ENCODE measurements around the gene ASB6.

The ASB6 gene

DNA sequence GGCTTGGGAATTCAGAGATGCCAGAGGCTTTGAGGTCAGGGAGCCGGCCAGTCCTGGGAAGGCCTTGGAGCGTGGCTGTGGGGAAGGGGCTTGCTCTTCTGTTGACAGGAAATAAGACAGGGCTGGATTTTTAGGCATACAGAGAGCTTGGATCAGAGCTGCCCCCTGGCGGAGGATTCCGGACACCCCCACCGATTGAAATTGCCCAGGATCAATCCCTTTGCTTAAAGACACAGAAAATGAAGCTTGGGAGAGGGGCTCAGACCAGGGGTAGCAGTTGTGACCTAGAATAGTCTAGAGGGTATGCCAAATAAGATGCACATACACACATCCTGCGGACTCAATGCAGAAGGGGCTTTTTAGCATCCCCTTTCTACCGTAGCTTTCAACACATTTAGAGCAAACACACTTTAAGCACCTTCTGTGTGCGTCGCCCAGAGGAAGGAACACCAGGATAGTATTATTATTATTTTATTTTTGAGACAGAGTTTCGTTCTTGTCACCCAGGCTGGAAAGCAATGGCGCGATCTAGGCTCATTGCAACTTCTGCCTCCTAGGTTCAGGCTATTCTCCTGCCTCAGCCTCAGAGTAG lies 17.7 kb downstream of the ASB6 start:
- no peak for DNase-seq

DNA sequence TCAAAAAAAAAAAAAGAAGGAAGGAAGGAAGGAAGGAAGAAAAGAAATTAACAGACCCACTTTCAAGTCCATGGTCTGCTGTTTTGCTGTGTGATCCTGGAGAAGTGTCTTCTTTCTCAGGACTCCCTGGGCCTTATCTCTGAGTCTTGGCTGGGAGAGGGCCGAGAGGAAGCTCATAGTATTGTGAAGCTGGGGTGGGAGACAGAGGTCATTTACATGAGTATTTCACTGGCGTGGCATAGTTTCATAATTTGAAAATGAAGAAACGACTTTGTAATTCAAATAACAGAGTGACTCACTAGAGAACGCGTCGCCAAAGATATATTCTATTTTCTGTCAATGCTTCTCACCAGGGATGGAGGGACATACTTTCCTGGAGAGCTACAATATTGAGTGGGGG lies 18.6 kb downstream of the ASB6 start:
- DNase-seq = no peak

DNA sequence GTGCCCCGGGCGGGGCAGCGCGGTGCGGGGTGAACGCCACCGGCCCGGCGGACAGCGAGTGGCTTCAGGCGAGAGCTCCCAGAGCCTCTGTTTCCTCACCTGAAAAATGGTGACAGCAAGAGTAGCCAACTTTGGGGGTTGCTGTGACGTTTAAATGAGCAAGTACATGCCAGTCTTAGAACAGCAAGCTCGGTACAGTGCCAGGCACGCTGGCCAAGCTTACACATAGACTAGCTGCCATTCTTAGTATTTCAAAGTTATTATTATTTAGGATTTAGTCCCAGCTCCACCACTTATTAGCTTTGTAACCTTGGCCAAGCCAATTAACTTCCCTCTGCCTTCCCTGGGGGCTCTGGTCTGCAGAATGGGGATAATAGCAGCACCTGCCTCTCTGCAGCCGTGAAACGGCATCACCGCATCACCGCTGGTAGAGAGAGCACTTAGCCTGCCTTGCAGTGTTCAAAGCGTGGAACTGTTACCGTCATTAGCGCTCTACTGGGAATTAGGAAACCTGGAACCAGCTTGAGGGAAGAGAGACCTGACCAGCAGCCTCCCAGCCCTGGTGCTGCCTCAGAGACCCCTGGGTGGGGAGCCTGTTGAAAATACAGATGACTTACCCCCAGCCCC lies 21.2 kb downstream of the ASB6 start, which contains the start of gene C9orf50:
Gene C9orf50 (minus strand): TSS at position 433 of the 627 bp plus-strand sequence. CDS start 527 bp downstream, outside the sequence.
- no peak for DNase-seq

- no peak for DNase-seq
Measured at GRCh38 chr9:129619787-129620668, 21.9 kb downstream of the ASB6 start.

DNA sequence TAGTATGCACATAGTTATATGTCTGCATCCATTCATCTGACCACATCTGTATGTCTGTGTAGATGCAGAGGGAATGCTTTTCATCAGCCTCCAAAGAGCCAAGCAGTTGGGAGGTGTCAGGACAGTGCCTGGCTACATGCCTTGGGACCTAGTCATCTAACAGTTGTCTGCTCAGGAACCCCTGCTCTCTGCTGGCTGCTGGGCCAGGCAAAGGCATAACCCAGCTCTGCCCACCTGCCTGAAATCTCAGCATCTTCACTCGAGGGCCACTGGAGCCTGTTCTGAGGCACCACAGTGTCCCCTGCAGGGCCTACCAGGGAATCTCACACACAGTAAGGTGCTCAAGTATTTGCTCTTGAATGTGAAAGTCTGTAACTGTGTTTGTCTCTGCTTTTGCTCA lies 24.8 kb downstream of the ASB6 start:
- no peak for DNase-seq

DNA sequence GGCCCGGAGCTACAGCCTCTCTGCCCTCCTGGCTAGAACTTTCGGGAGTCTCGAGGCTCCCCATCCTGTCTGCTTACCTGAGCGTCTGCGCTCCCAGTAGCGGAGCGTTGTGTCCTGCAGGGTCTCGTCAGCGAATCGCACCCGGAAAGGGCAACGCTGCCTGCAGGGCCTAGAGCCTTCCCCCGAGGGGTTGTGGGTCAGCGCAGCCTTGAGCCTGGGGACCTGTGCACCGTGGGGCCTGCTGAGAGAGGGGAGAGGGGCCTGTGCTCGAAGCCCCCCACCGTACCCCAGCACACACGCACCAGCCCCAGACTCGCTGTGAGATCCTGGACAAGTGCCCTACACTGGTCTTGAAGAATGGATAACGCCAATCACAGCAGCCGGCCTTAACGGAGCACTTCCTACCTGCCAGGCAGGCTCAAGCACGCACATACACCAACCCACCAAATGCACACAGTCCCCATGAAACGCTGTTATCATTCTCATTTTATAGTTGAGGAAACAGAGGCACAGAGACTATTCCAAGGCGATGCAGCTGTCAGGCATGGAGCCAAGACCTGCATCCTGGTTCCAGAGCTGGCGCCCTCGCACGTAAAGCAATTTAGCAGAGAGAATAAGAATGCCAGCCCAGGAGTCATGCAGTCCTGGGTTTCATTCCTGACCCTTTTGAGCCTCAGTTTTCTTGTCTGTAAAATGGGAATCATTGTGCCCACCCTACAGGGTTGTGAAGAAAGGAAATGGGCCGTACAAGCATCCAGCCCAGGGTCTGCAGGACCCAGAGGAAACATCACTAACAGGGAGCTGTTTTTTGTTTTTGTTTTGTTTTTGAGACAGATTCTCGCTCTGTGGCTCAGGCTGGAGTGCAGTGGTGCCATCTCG lies 26.3 kb downstream of the ASB6 start:
- no peak for DNase-seq

DNA sequence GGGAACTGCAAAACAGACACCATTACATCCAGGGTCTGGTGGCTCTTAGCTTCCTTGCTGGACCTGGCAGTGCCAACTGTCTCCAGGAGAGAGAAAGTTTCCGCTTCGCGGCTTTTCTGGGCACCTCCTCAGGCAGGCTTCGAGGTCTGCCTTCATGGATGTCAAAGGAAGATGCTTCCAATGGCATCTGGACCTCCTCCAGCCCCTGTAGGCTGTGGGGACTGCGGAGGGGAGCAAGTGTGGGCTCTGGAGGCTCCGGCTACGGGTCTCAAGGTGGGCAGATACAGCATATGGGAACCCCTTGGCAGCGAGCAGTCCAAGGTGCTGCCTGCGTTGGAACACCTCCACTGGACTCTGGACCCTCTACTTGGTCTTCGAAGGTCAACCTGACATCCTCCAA lies 27.0 kb downstream of the ASB6 start:
- DNase-seq = no peak

GRCh38 chr9:129613520-129614175 lies 28.3 kb downstream of the ASB6 start:
- no peak for DNase-seq

DNA sequence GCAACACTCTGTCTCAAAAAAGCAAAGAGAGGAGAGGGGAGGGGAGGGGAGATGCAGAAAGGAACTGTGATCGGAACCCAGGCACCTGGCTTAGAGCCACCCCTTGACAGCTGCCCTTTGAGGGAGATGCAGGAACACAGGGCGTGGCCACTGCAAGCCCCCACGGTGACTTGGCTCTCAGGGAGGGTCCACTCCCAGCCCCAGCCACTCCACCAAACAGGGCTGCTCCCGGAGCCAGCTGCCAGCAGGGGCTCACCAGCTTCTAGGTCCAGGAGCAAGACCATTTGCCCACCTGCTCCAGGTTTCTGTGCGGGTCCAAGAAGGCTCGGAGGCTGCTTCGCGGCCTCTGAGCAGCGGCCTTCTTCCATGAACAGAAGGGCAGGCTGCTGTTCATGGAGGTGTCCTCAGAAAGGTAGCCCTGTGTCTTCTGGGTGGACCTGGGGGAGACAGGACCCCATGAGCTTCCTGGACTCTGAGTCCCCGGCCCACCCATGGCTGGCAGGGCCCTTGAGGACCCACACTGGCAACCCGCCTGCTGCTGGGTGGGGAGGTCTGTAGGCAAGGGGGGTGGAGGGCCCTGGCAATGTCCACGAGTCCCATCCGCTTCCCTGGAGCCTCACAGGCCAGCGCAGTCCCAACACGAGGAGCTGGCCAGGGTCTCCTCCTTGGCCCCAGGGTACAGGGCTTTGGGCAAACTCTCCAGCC lies 29.0 kb downstream of the ASB6 start:
- no peak for DNase-seq

GRCh38 chr9:129612123-129612522 lies 29.8 kb downstream of the ASB6 start:
- no peak for DNase-seq

DNA sequence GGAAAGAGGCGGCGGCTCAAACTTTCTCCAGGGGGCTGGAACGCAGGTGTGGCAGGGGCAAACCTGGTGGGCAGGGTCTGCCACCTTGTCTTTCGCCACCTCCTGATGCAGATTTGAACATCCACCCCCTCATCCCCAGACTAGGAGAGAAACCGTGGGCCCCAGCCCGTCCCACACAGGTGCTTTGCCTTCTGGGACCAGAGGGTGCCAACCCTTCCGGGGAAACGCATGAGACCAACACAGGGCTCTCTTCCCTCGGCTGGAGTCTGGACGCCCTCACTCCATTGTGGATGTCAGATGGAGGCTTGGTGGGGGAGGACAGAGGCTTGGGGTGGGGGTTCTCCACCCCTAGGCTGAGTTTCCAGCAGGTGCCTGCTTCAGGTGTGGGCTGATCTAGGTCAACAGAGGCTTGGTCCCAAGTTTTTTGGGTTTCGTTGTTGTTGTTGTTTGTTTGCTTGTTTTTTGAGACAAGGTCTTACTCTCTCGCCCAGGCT lies 30.6 kb downstream of the ASB6 start:
- no peak for DNase-seq

- peak; percentile 44 for DNase-seq
Measured at GRCh38 chr9:129610473-129611306, 31.3 kb downstream of the ASB6 start.

DNA sequence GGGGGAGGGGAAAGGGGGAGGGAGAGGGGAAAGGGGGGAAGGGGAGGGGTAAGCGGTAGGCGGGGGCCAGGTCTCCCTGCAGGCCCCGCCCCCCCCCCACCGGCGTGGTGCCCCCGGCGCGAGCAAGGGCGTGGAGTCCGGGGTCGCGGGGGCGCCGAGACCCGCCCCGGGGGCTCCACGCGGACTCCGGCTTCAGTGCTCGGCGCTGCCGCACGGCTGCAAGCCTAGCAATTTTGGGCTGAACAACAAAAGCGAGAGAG lies 31.8 kb downstream of the ASB6 start:
- no peak for DNase-seq

GRCh38 chr9:129609486-129610212 lies 32.3 kb downstream of the ASB6 start:
- no peak for DNase-seq

DNA sequence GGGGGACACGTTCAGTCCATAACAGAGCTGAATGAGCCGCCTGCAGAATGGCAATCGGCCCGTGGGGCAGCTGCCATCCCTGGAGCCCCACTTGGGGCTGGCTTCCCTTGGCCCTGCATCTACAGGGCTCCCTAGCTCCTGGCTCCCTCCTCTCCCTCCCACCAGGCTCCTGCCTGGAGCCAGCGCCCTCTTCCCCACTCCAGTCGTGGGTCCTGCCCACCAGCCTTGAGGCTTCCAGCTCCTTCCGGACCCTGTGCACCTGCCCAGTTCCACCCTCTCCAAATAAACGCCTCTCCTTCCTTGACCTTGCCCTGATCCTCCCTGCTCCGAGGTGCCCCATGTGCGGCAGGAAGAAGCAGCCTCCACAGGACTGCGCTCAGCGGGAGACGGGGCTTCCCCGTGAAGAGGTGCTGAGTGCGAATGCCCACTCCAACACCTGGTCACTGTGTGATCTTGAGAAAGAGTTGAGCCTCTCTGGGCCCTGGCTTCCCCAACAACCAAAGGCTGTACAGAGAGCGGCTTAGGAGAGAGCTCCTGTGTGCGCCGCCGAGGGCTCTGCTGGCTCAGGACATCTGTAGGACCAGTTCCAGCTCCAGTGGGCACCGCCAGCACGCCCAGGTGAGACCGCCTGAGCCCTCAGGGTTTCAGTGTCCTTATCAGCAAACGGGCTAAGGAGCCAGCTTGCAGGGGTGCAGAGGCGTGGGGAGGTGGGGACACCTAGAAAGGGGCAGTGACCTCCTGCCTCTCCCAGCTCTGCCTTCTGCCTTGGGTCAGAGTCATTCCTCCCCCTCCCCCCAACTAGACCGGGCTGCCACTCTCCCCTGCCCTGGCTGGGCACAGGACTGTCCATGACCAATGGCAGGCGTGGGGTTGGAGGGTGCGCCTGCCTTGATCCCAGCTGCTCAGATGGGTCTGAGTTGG lies 33.1 kb downstream of the ASB6 start:
- DNase-seq = no peak

DNA sequence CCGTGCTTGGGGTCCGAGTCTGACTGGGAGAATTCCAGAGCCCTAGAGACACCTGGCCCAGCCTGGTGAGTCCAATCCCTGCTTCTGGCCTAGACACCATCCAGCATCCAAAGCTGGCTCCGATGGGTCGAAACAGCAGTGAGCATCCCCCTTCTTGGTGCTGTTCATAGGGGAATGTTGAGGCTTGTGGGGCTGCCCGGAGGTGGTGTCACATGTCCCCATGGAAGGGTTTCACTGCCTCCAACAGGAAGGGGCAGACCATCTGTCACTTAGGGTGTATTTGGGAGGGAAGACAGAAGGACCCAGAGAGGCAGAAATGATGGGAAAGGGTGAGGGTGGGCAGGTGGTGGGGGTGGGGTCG lies 34.9 kb downstream of the ASB6 start:
- no peak for DNase-seq

- no peak for DNase-seq
Measured at GRCh38 chr9:129606161-129607026, 35.6 kb downstream of the ASB6 start.

GRCh38 chr9:129604766-129605163 lies 37.2 kb downstream of the ASB6 start:
- no peak for DNase-seq
